IMR-90 (cell line): ENCODE data around the gene RPGRIP1L.

ENCODE experiments used
- BHLHE40 ChIP-seq: fragments of 150-350 bp; IDR thresholded peaks from 2 replicates; pipeline ENCODE4 v1.6.1; 2016; ENCODE audit warnings: mild to moderate bottlenecking, low read depth, low read length
- CEBPB ChIP-seq: IDR thresholded peaks from 2 replicates; pipeline ENCODE4 v1.6.1; 2012; ENCODE audit warnings: low read depth, low read length, improper control_type of control experiment
- CHD1 ChIP-seq: IDR thresholded peaks from 2 replicates; pipeline ENCODE4 v1.6.1; 2012; ENCODE audit warnings: low read depth, low read length, improper control_type of control experiment
- CTCF ChIP-seq: conservative IDR thresholded peaks from 2 replicates; pipeline ENCODE4 v1.5.1; 2012; ENCODE audit warnings: mild to moderate bottlenecking, low read depth, low read length, improper control_type of control experiment
- ELK1 ChIP-seq: fragments of 150-350 bp; IDR thresholded peaks from 2 replicates; pipeline ENCODE4 v1.6.1; 2016; ENCODE audit warnings: low read depth, mild to moderate bottlenecking, low read length, moderate library complexity, borderline replicate concordance
- MAZ ChIP-seq: IDR thresholded peaks from 2 replicates; pipeline ENCODE4 v1.6.1; 2012; ENCODE audit warnings: low read depth, mild to moderate bottlenecking, low read length, improper control_type of control experiment, moderate library complexity, borderline replicate concordance
- POLR2A ChIP-seq: IDR thresholded peaks from 2 replicates; pipeline ENCODE4 v1.6.1; 2012; ENCODE audit warnings: mild to moderate bottlenecking, low read depth, low read length
- RCOR1 ChIP-seq: IDR thresholded peaks from 2 replicates; pipeline ENCODE4 v1.6.1; 2012; ENCODE audit warnings: mild to moderate bottlenecking, low read length, improper control_type of control experiment; ENCODE audit not compliant: insufficient replicate concordance
- RFX5 ChIP-seq: IDR thresholded peaks from 2 replicates; pipeline ENCODE4 v1.8.0; 2012; ENCODE audit warnings: low read depth, mild to moderate bottlenecking, low read length, moderate library complexity
- USF2 ChIP-seq: fragments of 150-350 bp; IDR thresholded peaks from 2 replicates; pipeline ENCODE4 v1.6.1; 2017; ENCODE audit warnings: mild to moderate bottlenecking, antibody characterized with exemption, low read length, low read depth

- TF ChIP-seq POLR2A (no peak), CTCF (no peak), CEBPB (no peak), USF2 (no peak), BHLHE40 (no peak), RFX5 (no peak), ELK1 (no peak), CHD1 (no peak), MAZ (no peak), RCOR1 (no peak)
These were observed 77.5 kb downstream of the RPGRIP1L start for GRCh38 chr16:53626161-53626560.
